RCC 7860 (cell line): ENCODE measurements around the gene IL36G.

ENCODE experiments used
- DNase-seq: peaks from one replicate; pipeline ENCODE4 v3.0.0-alpha.2; 2015; ENCODE audit warnings: low spot score
- FAIRE-seq: peaks from 2 replicates; lab custom pipeline; 2012; peaks lifted over from hg19 to GRCh38; lab: Jason Lieb, UNC

Gene IL36G

DNA sequence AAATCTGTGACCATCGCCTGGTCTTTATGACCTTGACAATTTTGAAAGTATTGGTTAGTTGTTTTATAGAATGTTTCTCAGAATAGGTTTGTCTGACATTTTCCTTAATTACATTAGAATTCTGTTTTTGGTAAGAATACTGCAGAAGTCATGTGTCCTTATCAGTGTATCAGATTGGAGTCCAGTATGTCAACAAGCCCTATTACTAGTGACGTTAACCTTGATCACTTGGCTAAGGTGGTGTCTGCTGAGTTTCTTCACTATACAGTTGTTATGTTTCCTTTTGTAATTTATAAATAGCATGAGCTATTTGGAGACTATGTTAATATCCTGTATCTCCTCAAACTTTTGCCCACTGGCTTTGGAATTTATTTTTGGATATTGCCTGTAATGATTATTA, 10.8 kb upstream of the IL36G start:
- DNase-seq = no peak
- no peak for FAIRE-seq

DNA sequence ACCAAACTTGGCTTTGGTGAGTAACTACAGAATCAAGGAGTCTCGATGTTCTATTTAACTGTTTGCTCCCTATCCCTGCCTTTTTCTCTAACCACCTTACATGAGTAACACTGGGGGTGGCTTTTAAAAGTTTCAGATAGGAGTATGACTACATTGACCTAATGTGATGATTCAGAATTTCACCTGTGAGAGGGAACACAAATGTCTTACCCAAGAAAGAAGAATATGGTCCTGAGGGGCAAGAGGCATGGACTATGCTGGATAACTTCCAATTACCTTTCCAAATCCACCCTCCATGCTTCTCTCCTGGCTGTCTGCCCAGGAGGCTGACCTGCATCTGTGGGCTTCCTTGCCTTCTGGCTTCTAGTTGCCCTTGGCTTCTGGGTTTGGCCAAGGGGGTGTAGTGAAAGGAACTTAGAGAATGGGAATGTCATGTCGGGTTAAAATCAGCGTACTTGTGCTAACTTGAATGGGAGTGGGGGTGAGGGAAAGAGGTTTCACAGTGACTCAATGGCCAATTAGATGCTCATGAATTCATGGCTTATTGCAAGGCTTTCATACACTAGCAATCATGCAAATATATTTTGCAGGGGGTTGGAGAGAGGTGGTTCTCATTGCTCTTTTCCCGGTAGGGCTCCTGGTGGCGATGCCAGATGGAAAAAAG, 5.3 kb upstream of the IL36G start:
- FAIRE-seq = no peak
- DNase-seq = no peak

DNA sequence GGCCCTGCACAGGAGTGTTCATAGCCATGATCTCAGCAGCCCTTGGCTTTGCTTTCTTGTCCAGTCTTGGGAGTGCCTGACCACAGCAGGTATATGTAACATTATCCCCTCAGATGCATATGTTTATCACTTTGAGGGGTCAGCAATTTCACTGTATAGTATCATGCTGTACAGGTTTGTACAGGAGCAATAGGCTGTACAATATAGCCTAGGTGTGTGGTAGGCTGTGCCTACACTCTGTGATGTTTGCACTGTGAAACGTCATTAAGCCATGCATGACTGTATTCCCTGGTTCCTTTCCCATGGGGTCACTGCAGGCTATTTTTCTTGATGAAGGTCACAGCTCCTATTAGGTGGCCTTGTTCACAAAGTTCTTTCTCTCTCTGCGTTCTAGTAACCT, 4.7 kb upstream of the IL36G start:
- DNase-seq = no peak
- FAIRE-seq = no peak

DNA sequence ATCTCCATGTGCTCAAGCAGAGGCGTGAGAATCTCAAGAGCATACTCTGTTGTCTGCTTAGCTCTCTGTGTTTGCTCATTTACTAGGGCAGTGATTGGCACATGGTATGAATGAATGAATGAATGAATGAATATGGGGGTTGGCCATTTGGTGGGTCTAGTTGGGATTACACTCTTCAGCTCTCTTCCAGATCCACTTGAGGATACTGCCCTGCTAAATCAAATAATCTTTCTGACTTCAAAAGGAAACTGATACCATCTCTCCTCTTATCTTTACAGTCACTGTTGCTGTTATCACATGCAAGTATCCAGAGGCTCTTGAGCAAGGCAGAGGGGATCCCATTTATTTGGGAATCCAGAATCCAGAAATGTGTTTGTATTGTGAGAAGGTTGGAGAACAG, 1.9 kb downstream of the IL36G start:
- DNase-seq (no peak), FAIRE-seq (no peak)

DNA sequence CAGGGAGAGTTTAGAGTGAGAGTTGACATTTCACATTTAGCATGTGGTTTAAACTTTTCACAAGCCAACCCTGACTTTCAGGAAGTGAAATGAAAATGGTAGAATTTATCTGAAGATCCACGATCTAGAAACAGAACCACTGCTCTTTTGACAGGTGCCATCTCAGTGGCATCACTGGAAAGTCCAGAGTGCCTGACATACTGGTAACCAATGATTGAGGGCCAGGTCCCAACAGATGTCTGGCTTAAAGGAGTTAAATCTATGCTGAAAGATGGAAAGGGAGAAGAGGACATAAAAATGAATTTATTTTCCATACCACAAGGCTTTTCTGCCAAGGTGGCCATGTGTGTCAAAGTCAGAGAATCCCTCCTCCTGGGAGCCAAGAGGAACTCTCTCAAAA, 2.7 kb downstream of the IL36G start:
- DNase-seq = no peak
- no peak for FAIRE-seq

DNA sequence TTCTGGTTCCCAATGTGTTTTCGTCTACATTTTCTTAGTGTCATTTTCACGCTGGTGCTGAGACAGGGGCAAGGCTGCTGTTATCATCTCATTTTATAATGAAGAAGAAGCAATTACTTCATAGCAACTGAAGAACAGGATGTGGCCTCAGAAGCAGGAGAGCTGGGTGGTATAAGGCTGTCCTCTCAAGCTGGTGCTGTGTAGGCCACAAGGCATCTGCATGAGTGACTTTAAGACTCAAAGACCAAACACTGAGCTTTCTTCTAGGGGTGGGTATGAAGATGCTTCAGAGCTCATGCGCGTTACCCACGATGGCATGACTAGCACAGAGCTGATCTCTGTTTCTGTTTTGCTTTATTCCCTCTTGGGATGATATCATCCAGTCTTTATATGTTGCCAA, 7.3 kb downstream of the IL36G start:
- DNase-seq = no peak
- no peak for FAIRE-seq

DNA sequence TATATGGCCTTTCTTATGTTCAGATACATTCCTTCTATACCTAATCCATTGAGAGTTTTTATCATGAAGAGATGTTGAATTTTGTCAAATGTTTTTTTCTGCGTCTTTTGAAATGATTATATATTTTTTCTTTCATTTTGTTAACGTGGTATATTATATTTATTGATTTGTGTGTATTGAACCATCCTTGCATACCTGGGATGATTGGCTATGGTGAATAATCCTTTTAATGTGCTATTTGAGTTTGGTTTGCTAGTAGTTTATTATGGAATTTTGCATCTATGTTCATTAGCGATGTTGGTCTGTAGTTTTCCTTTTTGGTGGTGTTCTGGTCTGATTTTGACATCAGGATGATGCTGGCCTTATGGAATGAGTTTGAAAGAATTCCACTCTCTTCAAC, 11.8 kb downstream of the IL36G start:
- no peak for DNase-seq
- no peak for FAIRE-seq

DNA sequence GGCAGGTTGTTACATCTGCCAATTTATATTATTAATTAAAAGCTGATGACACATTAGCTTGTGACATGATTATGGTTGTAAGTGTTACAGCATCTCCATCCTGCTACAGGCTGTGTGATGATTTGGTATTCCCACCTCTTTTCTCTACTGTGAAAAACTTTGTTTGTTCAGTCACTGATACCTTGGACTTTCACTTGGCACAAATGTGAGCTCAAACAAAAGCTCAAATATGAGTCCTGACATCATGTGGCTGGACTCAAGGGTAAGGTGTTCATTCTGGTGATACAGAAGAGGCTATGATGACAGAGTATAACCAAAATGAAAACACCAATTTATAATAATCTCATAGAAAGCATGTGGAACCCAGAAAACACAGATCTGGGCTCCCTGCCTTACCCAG, 16.0 kb downstream of the IL36G start:
- DNase-seq = no peak
- no peak for FAIRE-seq

DNA sequence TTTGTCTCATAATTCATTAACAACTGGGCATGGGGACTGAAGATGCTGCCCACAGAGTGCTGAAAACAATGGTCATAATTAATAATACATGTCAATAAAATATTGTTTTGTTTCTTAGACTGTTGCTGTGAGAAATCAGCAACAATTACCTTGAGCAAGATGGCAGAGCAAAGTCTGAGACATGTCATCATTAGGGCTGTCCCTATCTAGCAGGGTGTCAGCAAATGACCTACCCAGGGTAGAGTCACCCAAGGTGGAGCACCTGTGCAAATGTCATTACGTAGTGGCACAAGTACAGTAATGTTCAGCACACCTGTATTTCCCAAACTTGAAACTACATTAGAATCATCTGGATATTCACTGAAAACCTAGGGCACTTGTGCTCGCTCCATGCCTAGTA, 16.8 kb downstream of the IL36G start:
- DNase-seq (no peak), FAIRE-seq (no peak)

DNA sequence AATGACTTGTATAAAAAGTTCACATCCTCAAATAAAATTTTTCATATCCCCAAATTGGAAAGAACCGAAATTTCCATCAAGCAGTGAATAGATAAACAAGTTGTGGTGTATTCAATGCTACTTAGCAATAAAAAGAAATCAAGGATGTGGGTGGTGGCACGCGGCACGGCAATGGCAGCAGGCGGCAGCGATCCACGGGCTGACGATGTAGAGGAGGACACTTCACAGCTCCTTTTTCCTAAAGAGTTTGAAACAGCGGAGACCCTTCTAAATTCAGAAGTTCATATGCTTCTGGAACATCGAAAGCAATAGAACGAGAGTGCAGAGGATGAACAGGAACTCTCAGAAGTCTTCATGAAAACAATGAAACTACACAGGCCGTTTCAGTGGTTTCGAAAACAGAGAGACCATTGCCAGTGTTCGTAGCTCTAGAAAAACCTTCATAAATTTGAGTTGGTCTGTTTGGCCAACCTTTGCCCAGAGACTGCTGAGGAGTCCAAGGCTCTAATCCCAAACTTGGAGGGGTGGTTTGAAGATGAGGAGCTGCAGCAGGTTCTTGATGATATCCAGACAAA, 17.6 kb downstream of the IL36G start:
- FAIRE-seq = no peak
- DNase-seq = no peak

DNA sequence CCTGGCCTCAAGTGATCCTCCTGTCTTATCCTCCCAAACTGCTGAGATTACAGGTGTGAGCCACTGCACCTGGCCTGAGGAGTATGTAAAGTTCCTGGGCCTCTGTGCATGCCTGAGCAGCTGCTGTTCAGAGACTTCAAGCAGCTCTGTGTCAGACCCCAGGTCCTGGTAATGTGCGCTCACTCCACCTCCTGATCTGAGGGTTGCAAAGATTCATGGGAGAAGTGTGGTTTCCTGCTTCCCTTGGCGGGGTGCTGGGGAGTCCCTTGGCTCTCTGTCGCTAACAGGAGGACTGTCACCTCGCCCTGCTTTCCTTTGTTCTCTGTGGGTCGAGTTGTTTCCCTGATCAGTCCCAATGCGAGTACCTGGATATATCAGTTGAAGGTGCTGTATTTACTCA, 18.8 kb downstream of the IL36G start:
- FAIRE-seq (no peak), DNase-seq (no peak)

DNA sequence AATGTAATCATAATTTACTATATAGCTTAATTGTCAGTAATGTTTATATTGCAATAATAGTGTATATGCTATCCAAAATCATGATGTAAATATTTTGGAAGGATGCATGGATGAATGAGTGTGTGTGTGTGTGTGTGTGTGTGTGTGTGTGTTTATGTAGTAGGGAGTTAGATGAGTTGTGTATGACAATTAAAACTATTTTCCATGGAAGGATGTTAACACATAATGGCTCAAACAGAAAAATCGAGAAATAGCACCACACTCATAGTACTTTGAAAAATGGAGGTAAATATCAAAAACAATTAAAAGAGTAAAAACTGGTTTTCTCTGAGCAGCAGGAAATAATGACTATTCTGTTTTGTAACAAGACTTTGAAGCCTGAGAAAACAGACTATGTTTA, 19.3 kb downstream of the IL36G start:
- no peak for DNase-seq
- no peak for FAIRE-seq

DNA sequence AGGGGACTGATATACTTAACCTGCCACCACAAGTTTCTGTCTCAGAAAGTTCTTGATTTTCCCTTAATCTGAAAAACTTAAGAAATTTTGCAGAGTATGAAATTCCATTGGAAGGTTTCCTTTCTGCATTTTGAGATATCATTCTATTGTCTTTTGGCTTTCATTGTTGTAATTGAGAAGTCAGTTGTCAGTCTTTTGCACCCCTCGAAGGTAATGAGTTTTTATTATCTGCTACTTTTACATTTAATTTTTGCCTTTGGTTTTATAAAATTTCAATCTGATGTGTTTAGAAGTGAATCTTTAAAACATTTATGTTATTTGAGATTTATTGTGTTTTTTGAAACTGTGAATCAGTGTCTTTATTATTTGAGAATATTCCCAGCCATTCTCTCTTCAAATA, 22.6 kb downstream of the IL36G start:
- no peak for FAIRE-seq
- no peak for DNase-seq

DNA sequence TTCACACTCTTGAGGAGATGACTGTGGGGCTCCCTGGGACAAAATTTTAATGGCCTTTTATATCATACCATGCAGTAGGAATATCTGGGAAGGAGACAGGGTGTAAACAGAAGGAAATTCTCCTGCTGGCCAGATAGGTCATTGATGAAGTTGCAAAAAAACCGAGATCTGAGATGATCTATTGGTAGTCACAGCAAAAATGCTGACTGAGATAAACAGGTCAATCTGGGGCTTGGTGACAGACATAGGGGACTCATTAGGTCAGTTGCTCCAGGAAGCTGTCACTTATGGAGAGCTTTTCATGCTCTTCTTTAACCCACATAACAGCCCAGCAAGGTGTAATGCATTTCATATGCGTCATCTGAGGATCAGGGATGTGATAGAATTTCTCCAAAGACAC, 24.9 kb downstream of the IL36G start:
- DNase-seq (no peak), FAIRE-seq (no peak)

DNA sequence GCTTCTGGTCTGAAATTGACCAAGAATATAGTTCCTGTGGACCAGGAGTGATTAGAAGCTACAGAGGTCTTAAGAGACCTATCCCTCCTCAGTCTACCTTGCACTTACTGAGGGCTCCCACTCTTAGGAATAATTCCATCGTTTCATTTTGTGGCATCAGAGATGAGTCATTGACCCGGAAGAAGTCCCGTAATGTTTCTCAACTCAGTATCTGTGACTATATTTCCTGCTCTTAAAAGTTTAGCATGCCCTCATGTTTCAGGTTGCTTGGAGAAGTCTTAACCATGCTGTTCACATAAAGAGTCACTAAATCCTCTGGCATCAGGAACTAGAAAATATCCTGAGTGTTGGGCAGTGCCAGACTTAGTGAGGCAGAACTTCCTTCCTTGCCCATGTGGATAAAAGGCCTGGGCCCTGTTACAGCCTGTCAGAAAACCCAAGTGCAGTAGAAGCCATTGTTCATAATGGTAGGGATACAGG, 27.3 kb downstream of the IL36G start, which contains the start of gene IL36A:
TSS of gene IL36A (plus strand) at position 430 of the 480 bp plus-strand sequence. CDS start 413 bp downstream, outside the sequence.
- DNase-seq = no peak
- FAIRE-seq = no peak

DNA sequence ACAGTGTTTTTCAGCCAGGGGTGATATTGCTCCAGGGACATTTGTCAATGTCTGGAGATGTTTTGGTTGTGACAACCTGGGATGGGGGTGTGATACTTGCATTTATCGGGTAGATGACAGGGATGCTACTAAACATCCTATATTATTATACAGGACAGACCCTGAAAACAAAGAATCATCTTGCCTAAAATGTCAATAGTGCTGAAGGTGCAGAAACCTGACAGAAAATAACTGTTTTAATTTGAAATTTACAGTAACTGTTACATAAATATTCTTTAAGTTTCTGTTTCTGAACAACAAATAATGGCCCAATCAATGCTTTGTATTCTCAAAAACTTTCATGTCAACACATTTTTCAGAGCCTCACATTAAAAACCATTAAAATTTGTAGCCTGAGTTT, 29.4 kb downstream of the IL36G start:
- FAIRE-seq (no peak), DNase-seq (no peak)

DNA sequence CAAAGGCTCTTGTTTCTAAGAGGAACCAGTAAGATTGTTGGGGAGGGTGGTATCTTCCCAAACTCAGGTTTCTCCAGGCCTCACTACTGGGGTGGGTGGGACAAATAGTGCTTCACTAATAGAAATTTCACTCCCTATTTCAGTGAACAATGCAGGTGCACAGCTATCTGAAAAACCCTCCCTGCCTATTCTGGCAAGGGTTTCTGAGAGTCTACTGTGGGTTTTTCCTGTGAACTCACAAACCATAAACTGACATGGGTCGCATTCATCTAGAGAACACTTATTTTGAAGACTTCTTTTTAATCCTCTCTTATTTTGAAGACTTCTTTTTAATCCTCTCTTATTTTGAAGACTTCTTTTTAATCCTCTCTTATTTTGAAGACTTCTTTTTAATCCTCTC, 31.8 kb downstream of the IL36G start:
- DNase-seq (no peak), FAIRE-seq (no peak)

DNA sequence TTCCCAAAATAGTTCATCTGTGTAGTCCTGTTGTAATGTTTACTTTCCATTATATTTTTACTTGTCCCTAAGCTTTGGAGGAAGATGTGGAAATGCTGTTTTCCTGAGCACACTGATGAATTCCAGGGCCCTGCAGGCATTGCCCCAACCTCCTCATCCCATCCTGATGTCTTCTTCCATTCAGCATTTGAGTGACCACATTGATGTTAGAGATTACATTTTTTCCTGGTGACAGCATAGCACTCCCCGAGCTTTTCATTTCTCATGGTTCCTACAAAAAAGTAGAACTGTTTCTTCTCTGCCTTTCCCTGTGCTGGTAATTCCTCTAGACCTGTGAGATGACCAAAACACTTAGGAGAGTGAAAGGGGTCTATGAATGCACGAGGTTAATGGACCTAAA, 32.3 kb downstream of the IL36G start:
- FAIRE-seq (no peak), DNase-seq (peak; percentile 20)

DNA sequence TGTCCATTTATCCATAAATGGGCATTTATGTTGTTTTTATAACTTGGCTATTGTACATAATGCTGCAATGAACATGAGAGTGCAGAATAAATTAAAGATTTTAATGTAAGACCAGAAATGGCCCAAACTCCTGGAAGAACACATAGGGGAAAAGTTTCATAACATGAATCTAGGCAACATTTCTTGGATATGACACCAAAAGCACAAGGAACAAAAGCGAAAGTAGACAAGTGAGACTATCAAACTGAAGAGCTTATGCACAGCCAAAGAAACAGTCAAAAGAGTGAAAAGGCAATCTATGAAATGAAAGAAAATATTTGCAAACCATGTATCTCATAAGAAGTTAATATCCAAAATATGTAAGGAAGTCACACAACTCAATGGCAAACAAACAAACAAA, 33.3 kb downstream of the IL36G start:
- DNase-seq (no peak), FAIRE-seq (no peak)

DNA sequence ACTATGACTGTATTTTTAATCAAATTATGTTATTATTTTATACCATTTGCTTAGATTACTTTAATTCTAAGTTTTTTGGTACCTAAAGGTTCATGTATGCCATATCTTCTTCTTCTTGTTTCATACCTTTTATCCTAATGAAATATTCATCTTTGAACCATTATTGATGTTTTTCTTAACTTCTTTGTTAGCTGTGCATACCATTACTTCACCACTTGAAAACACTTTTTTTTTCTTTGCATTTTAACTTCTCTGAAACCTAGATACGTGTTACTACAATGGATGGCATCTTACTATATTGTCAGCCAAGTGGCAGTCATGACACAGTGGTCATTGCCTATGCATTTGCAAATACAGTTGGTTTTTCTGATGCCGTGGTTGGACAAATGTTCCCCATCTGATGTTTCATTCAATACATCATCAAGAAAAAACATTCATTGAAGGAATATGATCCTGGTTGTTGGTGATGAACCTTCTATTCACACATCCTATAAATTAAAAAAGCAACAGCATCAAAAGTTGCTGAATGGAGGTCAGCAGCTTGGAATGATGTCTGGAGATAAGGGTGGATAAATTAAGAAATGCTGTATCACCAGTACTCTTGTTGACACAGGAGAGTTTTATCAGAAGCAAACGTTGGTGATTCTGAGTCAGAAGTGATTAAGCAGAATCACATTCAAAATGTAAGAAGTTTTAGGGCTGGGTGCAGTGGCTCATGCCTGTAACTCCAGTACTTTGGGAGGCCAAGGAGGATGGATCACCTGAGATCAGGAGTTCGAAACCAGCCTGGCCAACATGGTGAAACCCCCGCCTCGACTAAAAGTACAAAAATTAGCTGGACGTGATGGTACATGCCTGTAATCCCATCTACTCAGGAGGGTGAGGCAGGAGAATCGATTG, 34.9 kb downstream of the IL36G start:
- FAIRE-seq (no peak), DNase-seq (peak; percentile 83)

DNA sequence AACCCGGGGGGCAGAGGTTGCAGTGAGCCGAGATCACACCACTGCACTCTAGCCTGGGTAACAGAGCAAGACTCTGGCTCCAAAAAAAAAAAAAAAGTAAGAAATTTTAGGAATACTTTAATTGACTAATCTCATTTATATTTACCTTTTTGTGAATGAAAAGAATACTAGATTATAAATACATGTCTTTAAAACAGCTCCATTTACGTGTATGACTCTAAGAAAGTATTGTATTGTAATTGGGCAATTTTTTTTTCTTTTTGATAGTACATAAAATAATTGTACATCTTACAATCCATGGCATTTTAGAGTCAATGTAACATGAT, 35.5 kb downstream of the IL36G start:
- FAIRE-seq (no peak), DNase-seq (no peak)

DNA sequence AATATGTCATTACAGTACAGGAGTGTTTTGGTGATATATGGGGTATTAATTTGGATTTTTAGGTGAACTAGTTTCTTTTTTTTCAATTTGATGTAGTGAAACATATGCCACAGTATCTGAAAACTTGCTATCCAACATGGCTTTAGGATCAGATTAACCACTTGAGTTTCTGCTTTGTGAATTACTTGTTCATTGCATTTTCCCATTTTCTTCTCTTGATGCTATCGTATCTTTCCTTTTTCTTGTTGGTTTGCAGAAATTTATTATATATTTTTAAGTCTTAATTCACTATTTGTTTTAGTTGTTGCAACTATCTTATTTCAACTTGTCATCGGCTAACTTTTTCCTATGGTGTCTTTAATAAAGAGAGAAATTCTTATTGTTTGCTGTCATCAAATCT, 36.3 kb downstream of the IL36G start:
- DNase-seq = no peak
- FAIRE-seq = no peak
